ENCODE results near the gene ANK3.
A peak's percentile ranks its signal among the peaks of the same experiment; 100 is the strongest.
"Not testable (repeated sequence)": the region's sequence is repeated elsewhere in the genome, so short reads cannot be mapped to it uniquely, and the experiment has no call there.

ANK3 gene

DNA sequence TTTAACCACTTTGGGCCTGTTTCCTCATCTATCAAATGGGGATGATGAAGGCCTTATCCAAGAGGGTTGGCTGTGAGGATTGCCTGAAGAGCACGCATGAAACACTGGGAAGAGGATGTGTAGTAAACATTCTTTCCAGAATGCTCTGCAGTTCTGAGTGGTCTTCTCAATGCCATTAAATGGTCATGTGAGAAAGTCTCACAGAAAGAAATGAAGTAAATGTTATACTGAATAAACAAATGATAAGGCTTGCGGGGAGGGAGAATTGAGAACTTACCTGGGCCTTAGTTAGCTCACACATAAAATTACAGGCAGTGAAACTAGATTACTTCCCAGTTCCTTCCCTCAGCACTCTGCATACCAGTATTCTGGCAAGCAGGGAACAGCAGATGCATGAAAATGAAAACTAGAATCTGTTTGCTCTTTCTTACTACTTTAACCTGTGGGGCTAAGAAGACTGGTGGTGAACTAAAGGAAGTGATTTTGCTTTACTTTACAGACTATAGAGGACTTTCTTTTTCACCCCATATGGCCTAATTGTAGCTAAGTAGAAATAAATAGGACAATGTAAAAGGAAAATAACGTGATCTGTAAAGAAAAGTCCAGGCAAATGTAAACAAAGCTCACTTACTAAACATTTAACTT lies 348.1 kb downstream of the ANK3 start:
- no peak for DNase-seq (ENCODE audit: low read depth in 1 of 2, low spot score in 1 of 2)

DNA sequence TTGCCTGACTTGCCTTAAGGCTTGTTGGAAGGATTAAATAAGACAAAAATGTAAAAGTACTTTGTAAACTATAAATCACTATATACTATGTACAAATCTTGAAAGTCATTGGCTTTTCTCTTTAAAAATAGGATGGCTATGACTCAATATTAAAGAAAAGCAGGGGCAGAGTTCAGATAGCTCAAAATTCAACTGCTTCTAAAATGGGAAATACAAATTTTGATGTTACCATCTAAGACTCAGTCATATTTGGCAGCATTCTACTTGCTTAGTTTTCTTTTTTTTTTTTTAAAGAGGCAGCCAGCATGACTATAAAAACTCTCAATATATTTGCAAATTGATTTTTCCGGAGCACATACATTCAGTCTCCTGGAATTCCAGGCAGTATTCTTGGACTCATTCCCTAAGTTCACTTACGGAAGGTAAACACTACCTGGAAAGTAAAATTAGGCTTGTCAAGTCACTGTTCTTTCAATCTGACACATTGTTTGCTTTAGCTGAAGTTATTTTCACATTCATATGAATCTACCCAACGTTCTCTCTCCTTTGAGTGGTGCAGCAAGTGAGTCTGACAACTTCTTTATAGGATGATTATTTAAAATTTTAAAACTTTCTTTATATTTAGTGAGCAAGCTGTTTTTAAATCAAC lies 349.5 kb downstream of the ANK3 start:
- DNase-seq (ENCODE audit: low read depth in 1 of 2, low spot score in 1 of 2): no peak

DNA sequence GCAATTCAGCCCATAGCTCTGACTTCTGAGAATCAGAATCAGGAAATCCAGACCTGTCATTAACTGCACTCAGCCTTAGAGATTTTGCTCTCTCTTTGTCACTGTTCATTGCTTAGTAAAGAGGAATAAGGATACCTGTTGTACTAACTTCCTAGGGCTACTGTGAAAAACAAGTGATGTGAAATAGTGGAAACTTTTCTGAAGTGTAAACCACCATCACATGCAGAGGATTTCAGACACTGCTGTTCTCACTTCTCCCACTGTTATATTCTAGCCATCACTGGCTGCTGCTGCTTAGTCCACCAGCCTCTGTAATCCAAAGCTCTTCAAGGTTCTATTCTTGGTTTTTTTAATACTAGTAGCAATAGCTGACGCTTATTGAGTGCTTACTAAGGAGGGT lies 353.7 kb downstream of the ANK3 start:
- DNase-seq (ENCODE audit: low read depth in 1 of 2, low spot score in 1 of 2): no peak

DNA sequence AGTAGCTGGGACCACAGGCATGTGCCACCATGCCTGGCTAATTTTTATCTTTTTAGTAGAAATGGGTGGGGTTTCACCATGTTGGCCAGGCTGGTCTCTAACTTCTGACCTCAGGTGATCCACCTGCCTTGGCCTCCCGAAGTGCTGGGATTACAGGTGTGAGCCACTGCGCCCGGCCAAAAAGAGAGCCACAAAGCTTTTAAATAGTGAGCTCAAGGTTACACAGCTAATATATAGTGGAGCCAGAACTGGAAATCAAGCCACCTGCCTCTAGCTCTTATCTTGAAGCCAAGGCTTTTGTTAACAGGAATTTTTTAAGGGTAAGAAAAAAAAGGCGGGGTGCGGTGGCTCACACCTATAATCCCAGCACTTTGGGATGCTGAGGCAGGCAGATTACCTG lies 354.3 kb downstream of the ANK3 start:
- DNase-seq (ENCODE audit: low read depth in 1 of 2, low spot score in 1 of 2): not testable (repeated sequence)

DNA sequence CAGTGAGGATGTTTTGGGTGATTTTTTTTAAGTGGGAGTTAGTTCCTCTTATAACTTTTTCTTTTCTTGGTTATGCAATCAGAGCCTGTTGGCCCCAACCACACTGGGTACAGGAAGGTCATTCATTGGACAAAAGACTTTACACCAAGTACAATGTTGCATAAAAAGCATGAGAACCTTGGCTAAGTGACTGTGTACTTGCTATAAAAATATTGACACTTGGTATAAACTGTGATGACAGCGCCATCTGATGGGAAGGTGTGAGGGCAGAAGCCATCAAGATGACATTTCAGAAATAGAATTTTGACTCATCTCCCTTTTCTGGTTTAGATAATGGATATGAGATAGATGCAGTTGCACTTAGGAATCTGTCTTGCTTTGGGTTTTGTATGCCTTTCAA lies 357.0 kb downstream of the ANK3 start:
- DNase-seq (ENCODE audit: low read depth in 1 of 2, low spot score in 1 of 2): peak in 1 of 2 donors; percentile 32

DNA sequence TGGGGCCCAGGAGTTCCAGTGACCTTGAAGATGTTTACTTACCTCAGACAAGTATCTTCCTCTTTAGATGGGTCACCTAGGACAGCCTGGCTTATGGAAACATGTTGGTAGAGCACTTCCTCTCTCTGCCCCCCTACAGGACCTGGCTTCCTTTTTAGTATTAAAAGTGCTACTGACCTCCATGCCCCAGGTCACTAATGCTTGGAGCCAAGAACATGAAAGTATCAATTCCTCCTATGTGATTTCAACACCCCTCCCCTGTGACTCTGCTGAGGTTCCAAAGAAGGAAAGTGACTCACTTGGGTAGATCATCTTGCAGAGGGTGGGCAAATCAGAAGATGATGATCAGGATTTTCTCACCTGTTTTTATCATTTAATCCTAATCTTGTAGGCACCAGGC lies 358.0 kb downstream of the ANK3 start:
- no peak for DNase-seq (ENCODE audit: low read depth in 1 of 2, low spot score in 1 of 2)

DNA sequence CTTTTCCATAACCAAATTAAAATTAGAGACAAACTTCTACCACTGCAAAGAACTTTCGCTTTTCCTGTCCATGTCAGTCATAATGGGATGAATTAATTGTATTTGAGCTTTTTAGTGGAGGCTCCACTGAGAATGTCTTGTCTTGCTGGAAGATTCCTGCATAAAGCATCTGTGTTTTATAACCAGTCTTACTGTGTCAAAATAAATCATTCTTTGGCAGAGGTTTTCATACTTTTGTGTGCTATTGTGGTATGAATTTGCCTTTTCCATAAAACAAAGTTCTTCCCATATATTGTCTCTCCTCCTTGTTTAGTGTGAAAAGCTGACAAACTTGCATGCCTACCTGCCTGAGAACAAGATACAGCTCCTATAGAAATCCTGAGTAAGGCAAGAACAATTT lies 358.5 kb downstream of the ANK3 start:
- no peak for DNase-seq (ENCODE audit: low read depth in 1 of 2, low spot score in 1 of 2)

DNA sequence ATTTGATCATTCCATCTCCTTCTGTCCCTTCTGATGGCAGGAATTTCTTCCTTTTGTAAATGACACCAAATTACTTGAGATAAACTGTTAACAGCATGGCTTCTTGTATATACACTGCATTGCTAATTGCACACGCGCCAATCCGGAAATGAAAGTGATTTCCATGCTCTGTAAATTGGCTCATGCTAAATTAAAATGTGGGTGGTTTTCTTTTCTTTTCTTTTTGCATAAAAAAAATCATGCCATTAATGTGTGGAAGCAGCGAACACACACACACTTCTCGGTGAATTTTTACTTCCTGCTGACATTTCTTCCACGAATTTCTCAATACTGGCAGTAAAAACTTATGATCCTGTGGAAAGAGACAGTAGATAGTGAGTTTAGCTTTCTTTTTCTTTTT lies 360.2 kb downstream of the ANK3 start:
- no peak for DNase-seq (ENCODE audit: low read depth in 1 of 2, low spot score in 1 of 2)

DNA sequence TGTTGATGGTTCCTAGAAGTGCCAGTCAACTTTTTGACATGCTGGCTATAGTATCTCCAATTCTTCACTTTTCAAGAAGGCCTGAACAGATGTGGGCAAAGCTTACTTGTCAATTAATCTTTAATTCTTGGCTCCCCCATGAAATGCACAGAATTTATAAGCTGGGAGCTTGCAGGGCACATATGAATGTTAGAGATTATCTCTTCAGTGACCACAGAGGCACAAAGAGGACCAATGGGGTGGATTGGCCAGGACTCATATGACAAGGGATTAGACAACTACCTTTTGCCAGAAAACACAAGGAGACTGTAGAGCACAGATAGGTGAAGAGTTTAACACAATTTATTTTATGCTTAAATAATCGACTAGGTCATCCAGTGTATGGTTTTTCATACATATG lies 361.6 kb downstream of the ANK3 start:
- DNase-seq (ENCODE audit: low read depth in 1 of 2, low spot score in 1 of 2): no peak

DNA sequence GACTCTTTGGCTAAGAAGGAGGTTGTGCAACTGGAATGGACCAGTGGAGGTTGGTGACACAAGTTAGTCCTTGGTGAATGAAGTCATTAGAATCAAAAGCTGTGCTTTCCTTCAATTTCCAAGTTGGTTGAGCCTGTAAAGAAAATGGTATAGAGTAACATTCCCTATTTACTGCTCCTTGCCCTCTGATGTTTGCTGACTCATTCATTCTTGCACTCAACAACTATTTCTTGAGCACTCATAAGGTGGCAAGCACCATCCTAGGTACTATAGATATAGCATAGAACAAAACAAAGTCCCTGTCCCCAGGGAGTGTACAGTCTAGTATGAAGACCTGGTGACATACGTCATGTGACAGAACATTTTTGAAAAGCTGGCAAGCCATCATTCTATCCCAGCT lies 364.4 kb downstream of the ANK3 start:
- no peak for DNase-seq (ENCODE audit: low read depth in 1 of 2, low spot score in 1 of 2)

DNA sequence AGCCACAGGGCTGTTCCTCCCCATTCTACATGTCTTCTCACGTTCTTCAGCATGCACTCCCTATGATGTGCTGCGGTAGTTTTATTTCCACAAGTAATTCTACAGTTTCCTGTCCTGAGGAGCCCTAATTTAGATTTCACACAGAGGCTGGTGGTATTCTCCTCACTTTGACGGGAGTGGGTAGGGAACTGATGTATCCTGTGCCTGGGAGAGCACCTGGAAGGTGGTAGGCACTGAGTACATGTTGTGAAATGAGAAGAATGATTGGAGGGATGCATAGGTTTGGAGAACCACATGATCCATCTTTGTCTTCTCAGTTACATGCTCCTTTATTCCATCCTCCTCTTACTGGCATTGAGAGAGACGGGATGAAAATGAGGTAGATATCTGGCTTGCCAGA lies 365.2 kb downstream of the ANK3 start:
- no peak for DNase-seq (ENCODE audit: low read depth in 1 of 2, low spot score in 1 of 2)

DNA sequence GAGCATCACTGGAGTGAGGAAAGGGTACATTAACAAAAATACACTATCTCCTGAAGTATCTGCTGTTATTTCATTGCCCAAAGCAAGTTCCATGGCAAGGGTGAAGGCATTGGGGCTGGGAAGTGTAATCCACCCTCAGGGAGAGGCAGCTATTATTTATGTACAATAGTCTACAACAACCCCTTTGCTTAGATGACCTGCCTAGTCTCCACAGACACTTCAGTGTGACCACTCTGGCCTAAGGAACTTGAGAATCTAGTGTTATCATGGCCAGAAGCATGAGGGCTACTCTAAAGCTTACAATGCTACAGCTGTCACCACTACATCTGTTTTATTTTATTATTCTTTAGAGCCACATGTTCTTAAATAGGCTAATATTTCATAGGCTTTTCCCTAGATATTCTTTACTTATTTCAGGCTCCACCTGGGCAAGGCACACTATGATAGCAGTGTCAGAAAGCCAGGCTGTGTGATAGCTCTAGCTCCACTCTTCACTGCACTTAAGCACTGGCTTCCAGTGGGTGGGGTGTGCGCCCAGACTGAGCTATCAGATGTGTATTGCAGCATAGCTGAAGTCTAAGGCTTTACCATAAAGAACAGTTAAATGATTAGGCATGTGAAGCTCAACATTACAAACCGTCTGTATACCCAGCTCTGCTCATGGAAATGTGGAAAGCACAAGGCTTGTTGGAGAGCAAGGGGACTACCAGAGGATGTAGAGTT lies 366.4 kb downstream of the ANK3 start:
- DNase-seq (ENCODE audit: low read depth in 1 of 2, low spot score in 1 of 2): no peak

DNA sequence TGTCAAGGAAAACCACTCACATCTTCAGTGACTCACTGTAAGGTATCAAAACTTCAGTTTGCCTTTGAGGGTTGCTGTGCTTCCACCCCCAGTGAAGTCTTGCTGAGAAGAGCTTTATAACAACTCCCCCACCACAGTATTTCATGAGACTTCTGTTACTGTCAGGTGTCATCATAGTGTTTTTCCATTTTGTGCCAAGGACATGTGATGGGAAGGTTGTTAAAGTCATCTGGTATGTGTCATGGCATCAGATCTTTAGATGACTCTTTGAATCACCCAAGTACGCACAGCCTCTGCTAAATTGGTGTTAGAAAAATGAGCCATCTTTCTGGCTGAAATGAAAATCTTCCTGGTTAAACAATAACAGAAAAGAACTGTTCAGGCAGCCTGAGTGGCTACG lies 368.3 kb downstream of the ANK3 start:
- no peak for DNase-seq (ENCODE audit: low read depth in 1 of 2, low spot score in 1 of 2)

DNA sequence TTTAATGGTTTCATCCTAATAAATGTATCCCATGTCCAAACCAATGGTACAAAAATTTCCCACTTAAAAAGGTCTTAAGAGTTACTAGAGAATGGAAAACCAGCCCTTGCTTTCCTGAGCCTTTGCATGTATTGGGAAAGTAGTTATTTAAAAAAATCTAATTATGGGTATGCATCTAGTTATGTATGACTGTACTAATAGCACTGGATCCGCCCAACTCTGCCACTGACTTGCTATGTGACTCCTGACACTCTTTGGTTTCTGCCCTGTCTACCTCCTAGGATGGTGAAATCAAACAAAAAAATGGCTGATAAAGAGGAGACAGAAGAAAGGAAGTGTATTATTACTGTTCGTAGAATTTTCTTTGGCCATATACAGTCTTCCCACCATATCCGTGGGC lies 372.9 kb downstream of the ANK3 start:
- DNase-seq (ENCODE audit: low read depth in 1 of 2, low spot score in 1 of 2): no peak

DNA sequence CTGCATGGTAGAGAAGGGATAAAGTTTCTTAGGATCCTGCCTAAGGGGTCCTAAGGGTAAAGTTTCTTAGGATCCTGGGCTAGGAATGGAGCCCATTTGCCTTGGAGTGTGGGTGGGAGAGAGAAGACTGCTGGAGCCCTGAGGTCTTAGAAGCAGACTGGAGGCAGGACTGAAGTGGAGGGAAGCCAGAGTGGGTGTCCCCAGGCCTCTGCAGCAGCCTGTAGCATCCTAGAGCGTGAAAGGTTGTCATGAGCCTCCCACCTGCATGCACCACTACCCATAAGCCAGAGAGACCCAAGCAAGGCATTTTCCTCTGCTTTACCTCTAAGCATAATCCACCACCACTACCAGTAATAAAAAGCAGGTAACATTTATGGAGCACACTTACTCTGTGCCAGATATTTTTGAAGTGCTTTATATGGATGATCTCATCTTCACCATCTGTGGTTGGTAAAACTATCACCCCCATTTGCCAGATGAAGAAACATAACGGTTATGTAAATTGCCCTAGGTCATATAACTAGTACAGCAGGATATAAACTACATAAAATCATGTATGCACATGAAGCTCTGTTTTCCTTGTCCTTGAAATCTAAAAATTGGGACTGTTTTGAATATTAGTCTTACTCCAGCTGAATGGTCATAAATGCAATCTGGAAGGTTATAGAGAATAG lies 379.8 kb downstream of the ANK3 start:
- no peak for DNase-seq (ENCODE audit: low read depth in 1 of 2, low spot score in 1 of 2)

DNA sequence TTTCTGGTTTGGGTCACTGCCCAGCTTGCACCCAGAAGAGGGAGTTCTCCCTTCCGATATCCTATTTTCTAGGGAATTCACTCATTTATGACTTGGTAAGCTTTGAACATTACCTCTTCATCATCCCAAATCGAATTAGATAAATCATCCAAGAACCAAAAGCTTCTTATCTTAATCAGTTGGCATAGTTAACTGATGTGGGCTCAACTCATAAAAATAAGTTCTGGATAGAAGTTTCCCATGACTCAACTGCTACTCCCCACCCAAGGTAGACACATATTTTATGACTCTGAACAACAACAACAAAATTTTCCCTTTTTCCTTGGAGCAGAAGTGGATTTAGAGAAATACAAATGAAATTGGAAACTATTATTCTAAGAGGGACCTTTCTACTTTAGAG lies 380.4 kb downstream of the ANK3 start:
- DNase-seq (ENCODE audit: low read depth in 1 of 2, low spot score in 1 of 2): no peak

DNA sequence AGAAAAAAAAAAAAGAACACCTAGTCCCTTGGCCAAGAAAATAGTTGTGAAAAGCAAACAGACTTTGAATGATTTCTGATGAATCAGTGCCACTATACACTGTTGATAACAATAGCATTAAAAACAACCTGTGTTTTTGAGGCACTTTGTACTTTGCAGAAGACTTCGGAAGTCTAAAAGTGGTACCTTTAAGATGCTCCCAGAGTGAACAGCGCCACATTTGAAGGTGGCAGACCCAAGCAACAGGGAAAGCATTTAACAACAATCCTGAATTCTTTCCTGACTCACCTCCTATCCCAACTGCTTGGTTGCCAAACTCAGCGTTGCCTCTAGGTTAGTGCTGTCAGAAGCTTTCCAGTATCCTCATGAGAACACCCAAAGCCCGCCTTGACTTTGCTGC lies 380.9 kb downstream of the ANK3 start:
- no peak for DNase-seq (ENCODE audit: low read depth in 1 of 2, low spot score in 1 of 2)

DNA sequence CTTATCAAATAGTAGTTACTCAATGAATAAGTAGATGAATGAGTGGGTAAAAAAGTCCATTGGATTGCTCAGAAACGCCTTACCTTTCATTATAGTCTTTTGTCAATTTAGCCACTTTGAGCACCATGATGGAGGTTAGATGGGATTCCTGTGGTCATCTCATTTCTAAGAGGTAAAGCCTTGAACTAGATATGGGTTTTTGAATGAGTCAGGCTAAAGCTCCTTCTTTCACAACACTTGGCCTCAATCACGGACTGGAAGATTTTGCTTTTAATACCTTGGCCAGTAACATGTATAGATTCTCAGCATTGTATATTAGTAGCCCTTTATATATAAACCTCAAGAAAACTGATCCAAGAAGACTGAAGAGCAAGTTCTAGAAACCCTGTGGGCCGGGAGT lies 383.6 kb downstream of the ANK3 start:
- no peak for DNase-seq (ENCODE audit: low read depth in 1 of 2, low spot score in 1 of 2)

DNA sequence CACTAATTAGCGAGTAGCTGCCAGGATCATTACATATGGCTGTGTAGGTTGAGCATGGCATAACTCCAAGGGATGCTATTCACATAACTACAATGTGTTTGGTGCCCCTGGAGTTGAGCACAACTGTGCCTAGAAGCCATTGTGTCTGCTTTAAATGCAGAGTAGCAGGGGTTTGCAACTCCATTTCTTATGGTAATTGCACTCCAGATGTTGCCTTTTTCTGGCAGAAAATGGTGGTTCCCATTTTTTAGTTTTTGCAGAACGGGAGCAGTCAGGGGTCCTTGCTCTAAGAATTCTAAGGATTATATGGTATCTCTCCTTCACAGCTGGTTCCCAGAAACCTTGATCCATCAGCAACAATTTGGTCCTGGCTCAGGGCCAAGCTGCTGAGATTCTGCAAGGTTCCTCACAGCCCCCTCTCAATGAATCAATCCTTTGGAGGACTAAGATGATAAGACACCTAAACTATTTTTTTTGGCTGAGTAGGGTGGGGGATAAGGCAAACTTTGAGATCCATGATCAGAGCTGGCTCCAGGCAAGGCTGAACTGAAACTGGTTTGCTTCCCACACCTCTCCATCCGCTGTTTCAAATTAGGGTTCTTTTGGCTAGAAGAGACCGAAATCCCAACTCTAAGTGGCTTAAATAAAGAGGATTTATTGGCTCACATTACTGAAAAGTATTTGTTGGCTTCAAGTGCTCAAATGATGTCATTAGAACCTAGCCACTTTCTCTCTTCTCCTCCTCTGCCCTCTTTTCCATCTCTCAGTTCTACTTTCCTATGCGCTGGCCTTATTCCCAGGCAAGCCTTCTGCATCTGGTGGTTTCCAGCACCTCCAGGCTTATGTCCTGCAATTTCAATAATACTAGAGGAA lies 385.8 kb downstream of the ANK3 start:
- DNase-seq (ENCODE audit: low read depth in 1 of 2, low spot score in 1 of 2): no peak

DNA sequence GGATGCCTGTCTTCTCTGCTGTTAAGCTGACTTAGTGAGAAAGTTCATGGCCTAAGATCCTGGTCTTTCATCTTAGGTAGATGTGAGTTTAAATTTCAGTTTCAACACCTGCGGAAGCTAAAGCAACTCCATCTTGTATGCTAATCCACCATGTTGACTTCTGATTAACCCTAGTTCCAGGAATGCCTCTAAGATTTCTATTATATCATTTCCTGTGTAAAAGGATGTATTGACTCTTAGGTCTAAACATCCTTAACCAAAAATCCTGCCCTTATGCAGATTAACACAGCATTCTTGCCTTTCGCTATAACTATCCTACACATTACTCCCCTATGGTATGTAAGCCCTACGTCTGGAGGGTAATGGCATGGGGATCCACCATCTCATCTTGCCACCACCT lies 388.9 kb downstream of the ANK3 start:
- no peak for DNase-seq (ENCODE audit: low read depth in 1 of 2, low spot score in 1 of 2)
